HG03378 (cell line): Measurements from ENCODE around the gene KIF26B.

Source experiments
- ATAC-seq: cut with Tn5 transposase; IDR thresholded peaks from one replicate; pipeline ENCODE4 v1.9.1; 2021; ENCODE audit warnings: mild to moderate bottlenecking, moderate library complexity; ENCODE audit not compliant: unreplicated experiment

The KIF26B gene

GRCh38 chr1:245234217-245235081 lies 79.7 kb downstream of the KIF26B start:
- no peak for ATAC-seq

GRCh38 chr1:245235156-245235555 lies 80.4 kb downstream of the KIF26B start:
- ATAC-seq, result no peak

GRCh38 chr1:245240648-245241165 lies 85.9 kb downstream of the KIF26B start:
- no peak for ATAC-seq

- ATAC-seq, result no peak
These were observed 86.8 kb downstream of the KIF26B start for GRCh38 chr1:245241526-245242130.

- ATAC-seq, result no peak
These were observed 88.2 kb downstream of the KIF26B start for GRCh38 chr1:245242989-245243388.

GRCh38 chr1:245245021-245245667 lies 90.4 kb downstream of the KIF26B start:
- no peak for ATAC-seq

- no peak for ATAC-seq
These were observed 91.6 kb downstream of the KIF26B start for GRCh38 chr1:245246433-245246832.

- ATAC-seq, result no peak
These were observed 92.6 kb downstream of the KIF26B start for GRCh38 chr1:245247356-245247755.

GRCh38 chr1:245247801-245248200 lies 93.0 kb downstream of the KIF26B start:
- no peak for ATAC-seq

GRCh38 chr1:245248231-245248731 lies 93.5 kb downstream of the KIF26B start:
- ATAC-seq, result no peak

- no peak for ATAC-seq
These were observed 101.0 kb downstream of the KIF26B start for GRCh38 chr1:245255783-245256182.

- no peak for ATAC-seq
These were observed 101.7 kb downstream of the KIF26B start for GRCh38 chr1:245256528-245256927.

- ATAC-seq, result no peak
These were observed 103.6 kb downstream of the KIF26B start for GRCh38 chr1:245258271-245258920.

- no peak for ATAC-seq
These were observed 105.5 kb downstream of the KIF26B start for GRCh38 chr1:245260110-245260882.

- ATAC-seq, result no peak
These were observed 106.1 kb downstream of the KIF26B start for GRCh38 chr1:245260883-245261282.

GRCh38 chr1:245261786-245262185 lies 107.0 kb downstream of the KIF26B start:
- no peak for ATAC-seq

- no peak for ATAC-seq
These were observed 108.8 kb downstream of the KIF26B start for GRCh38 chr1:245263529-245264095.

- ATAC-seq, result no peak
These were observed 109.4 kb downstream of the KIF26B start for GRCh38 chr1:245264226-245264625.

- no peak for ATAC-seq
These were observed 111.3 kb downstream of the KIF26B start for GRCh38 chr1:245266105-245266504.

GRCh38 chr1:245270063-245270462 lies 115.3 kb downstream of the KIF26B start:
- no peak for ATAC-seq
